Fibroblast of lung (primary cell): ENCODE results near the gene UQCC5.

Experiments
- EZH2 ChIP-seq: IDR thresholded peaks from 2 replicates; pipeline ENCODE4 v1.5.1; 2012; ENCODE audit warnings: low read length, control low read depth, mild to moderate bottlenecking; ENCODE audit errors: missing control alignments
- TF ChIP-seq, protein P1 (sequence below), 2 donors: IDR thresholded peaks in 1 of 2; conservative IDR thresholded peaks in 1 of 2; 1 replicate in 1 of 2; 2 replicates in 1 of 2; pipeline ENCODE4 v1.5.1; 2011 to 2012; ENCODE audit warnings: low read length in 2 of 2, control low read depth in 1 of 2, inconsistent platforms in 1 of 2, low read depth in 1 of 2, mild to moderate bottlenecking in 1 of 2

- no peak for TF ChIP-seq EZH2
- TF ChIP-seq, protein P1, sequence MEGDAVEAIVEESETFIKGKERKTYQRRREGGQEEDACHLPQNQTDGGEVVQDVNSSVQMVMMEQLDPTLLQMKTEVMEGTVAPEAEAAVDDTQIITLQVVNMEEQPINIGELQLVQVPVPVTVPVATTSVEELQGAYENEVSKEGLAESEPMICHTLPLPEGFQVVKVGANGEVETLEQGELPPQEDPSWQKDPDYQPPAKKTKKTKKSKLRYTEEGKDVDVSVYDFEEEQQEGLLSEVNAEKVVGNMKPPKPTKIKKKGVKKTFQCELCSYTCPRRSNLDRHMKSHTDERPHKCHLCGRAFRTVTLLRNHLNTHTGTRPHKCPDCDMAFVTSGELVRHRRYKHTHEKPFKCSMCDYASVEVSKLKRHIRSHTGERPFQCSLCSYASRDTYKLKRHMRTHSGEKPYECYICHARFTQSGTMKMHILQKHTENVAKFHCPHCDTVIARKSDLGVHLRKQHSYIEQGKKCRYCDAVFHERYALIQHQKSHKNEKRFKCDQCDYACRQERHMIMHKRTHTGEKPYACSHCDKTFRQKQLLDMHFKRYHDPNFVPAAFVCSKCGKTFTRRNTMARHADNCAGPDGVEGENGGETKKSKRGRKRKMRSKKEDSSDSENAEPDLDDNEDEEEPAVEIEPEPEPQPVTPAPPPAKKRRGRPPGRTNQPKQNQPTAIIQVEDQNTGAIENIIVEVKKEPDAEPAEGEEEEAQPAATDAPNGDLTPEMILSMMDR (conservative IDR thresholded peaks at IDR 0.05 in 1 of 2, IDR thresholded peaks at IDR 0.05 in 1 of 2; ENCODE audit: low read depth in 1 of 2, low read length in 2 of 2), result no peak
These were observed 33.5 kb upstream of the UQCC5 start for GRCh38 chr3:52502808-52503350.
